ENCODE results near the gene CPSF4L.

CPSF4L gene

GRCh38 chr17:73250851-73251640 lies 10.6 kb downstream of the CPSF4L start:
- no peak overlapping the region for H3K27ac ChIP-seq (ENCODE audit: low read length)
- no peaks in the 10 kb centered on the region for H3K36me3 ChIP-seq (replicated peaks; ENCODE audit: insufficient read depth, low read length)
- H3K4me1 ChIP-seq (ENCODE audit: low read length): no peaks in the 10 kb centered on the region
- TF ChIP-seq EZH2phosphoT487 (IDR thresholded peaks at IDR 0.05; ENCODE audit: low read length) (no peak), CTCF (IDR thresholded peaks at IDR 0.05; ENCODE audit: low read length) (no peak), EZH2 (optimal IDR thresholded peaks at IDR 0.05; ENCODE audit: low read depth, low read length) (no peak)
- H4K20me1 ChIP-seq (ENCODE audit: insufficient read depth, low read length): no peaks in the 10 kb centered on the region
- no peaks in the 10 kb centered on the region for H3K9me2 ChIP-seq (replicated peaks; ENCODE audit: insufficient read depth, low read length)
- no peak overlapping the region for H3K4me2 ChIP-seq (ENCODE audit: low read depth, low read length)
- no peaks in the 10 kb centered on the region for H3K27me3 ChIP-seq (replicated peaks; ENCODE audit: insufficient read depth, low read length)
- no peak overlapping the region for H3K9ac ChIP-seq (ENCODE audit: low read length)
- H3K9me3 ChIP-seq (replicated peaks; ENCODE audit: insufficient read depth, low read length): no peaks in the 10 kb centered on the region
- no peak overlapping the region for H3K4me3 ChIP-seq (ENCODE audit: low read length)
- H3K79me2 ChIP-seq (ENCODE audit: low read length): no peaks in the 10 kb centered on the region
- no peak for DNase-seq
- no peak overlapping the region for H2AFZ ChIP-seq (ENCODE audit: low read length)
- H3F3A ChIP-seq (ENCODE audit: insufficient read depth, low read length): no peaks in the 10 kb centered on the region

- H3K9ac ChIP-seq (ENCODE audit: low read length): no peak overlapping the region
- no peak for DNase-seq
- H3K79me2 ChIP-seq (ENCODE audit: low read length): no peaks in the 10 kb centered on the region
- H3K27me3 ChIP-seq (replicated peaks; ENCODE audit: insufficient read depth, low read length): no peaks in the 10 kb centered on the region
- H2AFZ ChIP-seq (ENCODE audit: low read length): no peak overlapping the region
- no peaks in the 10 kb centered on the region for H3K4me1 ChIP-seq (ENCODE audit: low read length)
- H4K20me1 ChIP-seq (ENCODE audit: insufficient read depth, low read length): no peaks in the 10 kb centered on the region
- H3K4me2 ChIP-seq (ENCODE audit: low read depth, low read length): no peak overlapping the region
- no peak overlapping the region for H3K27ac ChIP-seq (ENCODE audit: low read length)
- no peak overlapping the region for H3K4me3 ChIP-seq (ENCODE audit: low read length)
- TF ChIP-seq CTCF (IDR thresholded peaks at IDR 0.05; ENCODE audit: low read length) (no peak), EZH2 (optimal IDR thresholded peaks at IDR 0.05; ENCODE audit: low read depth, low read length) (no peak), EZH2phosphoT487 (IDR thresholded peaks at IDR 0.05; ENCODE audit: low read length) (no peak)
- H3K36me3 ChIP-seq (replicated peaks; ENCODE audit: insufficient read depth, low read length): no peaks in the 10 kb centered on the region
- no peaks in the 10 kb centered on the region for H3F3A ChIP-seq (ENCODE audit: insufficient read depth, low read length)
- H3K9me2 ChIP-seq (replicated peaks; ENCODE audit: insufficient read depth, low read length): no peaks in the 10 kb centered on the region
- H3K9me3 ChIP-seq (replicated peaks; ENCODE audit: insufficient read depth, low read length): no peaks in the 10 kb centered on the region
Observed at GRCh38 chr17:73249700-73250099, 12.0 kb downstream of the CPSF4L start.

- H3K36me3 ChIP-seq (replicated peaks; ENCODE audit: insufficient read depth, low read length): no peaks in the 10 kb centered on the region
- TF ChIP-seq CTCF (IDR thresholded peaks at IDR 0.05; ENCODE audit: low read length) (no peak), EZH2phosphoT487 (IDR thresholded peaks at IDR 0.05; ENCODE audit: low read length) (no peak), EZH2 (optimal IDR thresholded peaks at IDR 0.05; ENCODE audit: low read depth, low read length) (no peak)
- H3K4me2 ChIP-seq (ENCODE audit: low read depth, low read length): no peak overlapping the region
- DNase-seq: no peak
- H2AFZ ChIP-seq (ENCODE audit: low read length): no peak overlapping the region
- H3K4me1 ChIP-seq (ENCODE audit: low read length): no peaks in the 10 kb centered on the region
- H3K9me3 ChIP-seq (replicated peaks; ENCODE audit: insufficient read depth, low read length): no peaks in the 10 kb centered on the region
- H3K4me3 ChIP-seq (ENCODE audit: low read length): no peak overlapping the region
- no peaks in the 10 kb centered on the region for H3K9me2 ChIP-seq (replicated peaks; ENCODE audit: insufficient read depth, low read length)
- no peak overlapping the region for H3K27ac ChIP-seq (ENCODE audit: low read length)
- H3K9ac ChIP-seq (ENCODE audit: low read length): no peak overlapping the region
- H3F3A ChIP-seq (ENCODE audit: insufficient read depth, low read length): no peaks in the 10 kb centered on the region
- H4K20me1 ChIP-seq (ENCODE audit: insufficient read depth, low read length): no peaks in the 10 kb centered on the region
- no peaks in the 10 kb centered on the region for H3K27me3 ChIP-seq (replicated peaks; ENCODE audit: insufficient read depth, low read length)
- H3K79me2 ChIP-seq (ENCODE audit: low read length): no peaks in the 10 kb centered on the region
Observed at GRCh38 chr17:73248532-73248931, 13.1 kb downstream of the CPSF4L start.

All from MM.1S (cell line).